AG10803 (cell line): ENCODE measurements around the gene ADM2.

ENCODE experiments used
- DNase-seq: peaks from one replicate; pipeline ENCODE4 v3.0.0; 2010; ENCODE audit warnings: low read depth
- H3K4me3 ChIP-seq: 2 replicates; pipeline ENCODE4 v1.5.1; 2011; ENCODE audit warnings: mild to moderate bottlenecking, low read length, control low read depth
- CTCF ChIP-seq: conservative IDR thresholded peaks from 2 replicates; pipeline ENCODE4 v1.5.1; 2011; ENCODE audit warnings: mild to moderate bottlenecking, low read length, control low read depth, inconsistent platforms

The ADM2 gene

GRCh38 chr22:50520826-50521453, 39.6 kb downstream of the ADM2 start:
- H3K4me3 ChIP-seq, result no peak overlapping the region
- no peak for TF ChIP-seq CTCF
- DNase-seq, result no peak

- H3K4me3 ChIP-seq, result no peak overlapping the region
- TF ChIP-seq CTCF, result no peak
- no peak for DNase-seq
Observed at GRCh38 chr22:50521710-50522109, 40.4 kb downstream of the ADM2 start.

DNA sequence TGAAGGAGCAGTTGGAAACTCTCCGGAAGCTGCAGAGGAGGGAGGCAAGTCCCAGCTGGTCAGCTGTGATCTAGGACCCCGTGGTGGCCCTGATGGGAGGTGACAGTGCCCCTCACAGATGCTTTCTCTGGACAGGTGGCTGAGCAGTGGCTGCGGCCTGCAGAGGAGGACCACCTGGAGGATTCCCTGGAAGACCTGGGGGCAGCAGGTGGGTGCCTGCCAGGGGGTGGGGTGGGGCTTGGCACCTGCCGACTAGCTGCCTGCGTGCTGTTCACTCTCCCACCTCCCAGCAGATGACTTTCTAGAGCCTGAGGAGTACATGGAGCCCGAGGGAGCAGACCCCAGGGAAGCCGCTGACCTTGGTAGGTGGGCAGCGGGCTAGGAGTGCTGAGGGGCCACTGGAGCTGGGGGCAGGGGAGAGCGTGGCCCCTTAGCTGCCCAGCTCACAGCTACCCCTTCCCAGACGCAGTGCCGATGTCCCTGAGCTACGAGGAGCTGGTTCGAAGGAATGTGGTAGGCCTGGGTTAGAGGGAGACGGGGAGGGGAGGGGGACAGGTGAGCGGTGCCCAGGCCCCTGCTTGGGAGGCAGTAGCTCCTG, 41.0 kb downstream of the ADM2 start:
- H3K4me3 ChIP-seq, result no peak overlapping the region
- no peak for TF ChIP-seq CTCF
- DNase-seq, result no peak

DNA sequence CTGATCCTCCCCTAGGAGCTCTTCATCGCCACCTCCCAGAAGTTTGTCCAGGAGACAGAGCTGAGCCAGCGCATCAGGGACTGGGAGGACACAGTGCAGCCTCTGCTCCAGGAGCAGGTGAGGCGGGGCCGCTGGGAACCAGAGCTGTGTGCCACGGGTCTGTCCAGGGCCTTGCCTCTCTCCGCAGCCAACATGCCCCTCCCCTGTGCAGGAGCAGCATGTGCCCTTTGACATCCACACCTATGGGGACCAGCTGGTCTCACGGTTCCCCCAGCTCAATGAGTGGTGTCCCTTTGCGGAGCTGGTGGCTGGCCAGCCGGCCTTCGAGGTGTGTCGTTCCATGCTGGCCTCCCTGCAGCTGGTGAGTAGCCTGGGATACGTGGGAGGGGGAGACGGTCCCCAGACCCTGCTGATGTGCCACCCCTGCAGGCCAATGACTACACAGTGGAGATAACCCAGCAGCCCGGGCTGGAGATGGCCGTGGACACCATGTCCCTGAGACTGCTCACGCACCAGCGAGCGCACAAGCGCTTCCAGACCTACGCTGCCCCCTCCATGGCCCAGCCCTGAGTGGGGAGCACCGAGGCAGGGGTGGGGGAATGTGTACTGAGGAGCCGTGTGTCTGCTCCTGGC, 41.6 kb downstream of the ADM2 start:
- H3K4me3 ChIP-seq, result no peak overlapping the region
- no peak for TF ChIP-seq CTCF
- DNase-seq, result no peak

DNA sequence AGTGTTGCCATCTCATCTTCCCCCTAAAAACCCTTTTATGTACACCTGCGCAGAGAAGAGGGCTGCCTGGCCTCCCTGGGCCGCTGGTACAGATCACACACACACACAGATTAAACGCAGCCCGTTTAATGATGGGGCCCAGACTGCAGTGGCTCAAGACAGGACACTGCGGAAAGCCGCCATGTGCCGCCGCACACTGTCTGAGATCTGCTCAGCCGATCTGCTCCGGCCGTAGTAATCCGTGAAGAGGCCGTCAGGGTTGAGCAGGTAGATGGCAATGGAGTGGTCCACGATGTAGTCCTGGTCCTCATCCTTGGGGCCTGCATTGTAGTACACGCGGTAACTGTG, 42.1 kb downstream of the ADM2 start:
- no peak for TF ChIP-seq CTCF
- H3K4me3 ChIP-seq, result no peak overlapping the region
- DNase-seq, result no peak

GRCh38 chr22:50523806-50524675, 42.7 kb downstream of the ADM2 start:
- DNase-seq, result no peak
- no peak for TF ChIP-seq CTCF
- H3K4me3 ChIP-seq, result peak overlapping the region; percentile 75
